GM20431 (cell line): ENCODE measurements around the gene CLSTN2.

Experiments used
- in situ Hi-C: fragments of 300-500 bp; cut with MseI, MboI; formaldehyde crosslinking; loops from one replicate; pipeline ENCODE4 v1.15.0; 2020; ENCODE audit warnings: low sequenced_read_pairs; ENCODE audit not compliant: unreplicated experiment

The CLSTN2 gene

GRCh38 chr3:140035871-140036270, 100.9 kb downstream of the CLSTN2 start:
- in situ Hi-C loops, result no loop called here

GRCh38 chr3:140050396-140050795, 115.4 kb downstream of the CLSTN2 start:
- in situ Hi-C loops, result no loop called here

GRCh38 chr3:140051019-140051957, 116.3 kb downstream of the CLSTN2 start:
- in situ Hi-C loops, result no loop called here

- in situ Hi-C loops, result no loop called here
Measured at GRCh38 chr3:140052771-140053702, 118.1 kb downstream of the CLSTN2 start.

- in situ Hi-C loops, result no loop called here
Measured at GRCh38 chr3:140053794-140054193, 118.8 kb downstream of the CLSTN2 start.

- in situ Hi-C loops, result no loop called here
Measured at GRCh38 chr3:140055092-140055791, 120.3 kb downstream of the CLSTN2 start.

- in situ Hi-C loops, result no loop called here
Measured at GRCh38 chr3:140056047-140056446, 121.1 kb downstream of the CLSTN2 start.

GRCh38 chr3:140061211-140061610, 126.2 kb downstream of the CLSTN2 start:
- in situ Hi-C loops, result no loop called here

GRCh38 chr3:140062461-140062860, 127.5 kb downstream of the CLSTN2 start:
- in situ Hi-C loops, result no loop called here

- in situ Hi-C loops, result no loop called here
Measured at GRCh38 chr3:140067487-140067886, 132.5 kb downstream of the CLSTN2 start.

- in situ Hi-C loops, result no loop called here
Measured at GRCh38 chr3:140068494-140069017, 133.6 kb downstream of the CLSTN2 start.

GRCh38 chr3:140073278-140074045, 138.5 kb downstream of the CLSTN2 start:
- in situ Hi-C loops, result no loop called here

- in situ Hi-C loops, result no loop called here
Measured at GRCh38 chr3:140076552-140076951, 141.6 kb downstream of the CLSTN2 start.

- in situ Hi-C loops, result no loop called here
Measured at GRCh38 chr3:140077406-140077805, 142.4 kb downstream of the CLSTN2 start.

GRCh38 chr3:140078343-140078742, 143.4 kb downstream of the CLSTN2 start:
- in situ Hi-C loops, result no loop called here

GRCh38 chr3:140078940-140079339, 144.0 kb downstream of the CLSTN2 start:
- in situ Hi-C loops, result no loop called here

GRCh38 chr3:140081887-140082286, 146.9 kb downstream of the CLSTN2 start:
- in situ Hi-C loops, result no loop called here

- in situ Hi-C loops, result no loop called here
Measured at GRCh38 chr3:140085001-140085400, 150.0 kb downstream of the CLSTN2 start.

GRCh38 chr3:140086642-140087041, 151.7 kb downstream of the CLSTN2 start:
- in situ Hi-C loops, result no loop called here
